GM19372 (cell line): ENCODE data around the gene PALLD.

Source experiments
- ATAC-seq: cut with Tn5 transposase; IDR thresholded peaks from one replicate; pipeline ENCODE4 v1.9.1; 2021; ENCODE audit warnings: mild to moderate bottlenecking, low read depth, moderate library complexity; ENCODE audit not compliant: unreplicated experiment

The PALLD gene

DNA sequence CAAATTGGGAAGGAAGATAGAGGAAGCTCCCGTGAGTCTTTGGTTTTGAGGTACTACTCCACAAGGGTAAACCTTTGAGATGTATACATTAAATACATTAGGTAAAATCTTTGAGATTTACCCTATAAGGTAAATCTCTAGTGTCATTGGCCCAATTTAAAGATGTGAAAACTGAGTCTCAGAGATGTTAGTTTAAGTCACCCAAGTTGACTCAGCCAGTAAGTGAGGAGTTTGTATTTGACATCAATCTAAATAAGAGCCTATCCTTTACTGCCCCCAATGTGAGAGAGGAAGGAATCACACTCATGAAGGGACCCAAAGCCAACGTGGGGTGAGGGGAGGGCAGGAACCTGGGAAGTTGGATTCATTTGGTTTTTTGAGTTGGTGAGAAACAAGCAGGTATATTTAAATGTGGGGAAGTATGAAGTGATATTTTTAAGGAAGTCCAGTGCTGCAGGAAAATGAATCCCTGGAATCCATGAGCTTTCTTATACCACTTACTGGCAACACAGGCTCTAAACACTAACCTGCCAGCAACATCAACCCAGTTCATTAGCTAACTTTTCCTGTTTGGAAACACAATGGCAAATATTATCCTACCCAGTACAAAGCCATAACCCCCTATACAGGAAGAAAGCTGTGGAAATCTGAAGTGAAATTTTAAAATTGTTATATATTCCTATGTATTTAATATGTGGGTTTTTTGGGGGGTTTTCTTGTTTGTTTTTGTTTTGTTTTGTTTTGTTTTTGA, 55.3 kb downstream of the PALLD start:
- ATAC-seq = no peak

DNA sequence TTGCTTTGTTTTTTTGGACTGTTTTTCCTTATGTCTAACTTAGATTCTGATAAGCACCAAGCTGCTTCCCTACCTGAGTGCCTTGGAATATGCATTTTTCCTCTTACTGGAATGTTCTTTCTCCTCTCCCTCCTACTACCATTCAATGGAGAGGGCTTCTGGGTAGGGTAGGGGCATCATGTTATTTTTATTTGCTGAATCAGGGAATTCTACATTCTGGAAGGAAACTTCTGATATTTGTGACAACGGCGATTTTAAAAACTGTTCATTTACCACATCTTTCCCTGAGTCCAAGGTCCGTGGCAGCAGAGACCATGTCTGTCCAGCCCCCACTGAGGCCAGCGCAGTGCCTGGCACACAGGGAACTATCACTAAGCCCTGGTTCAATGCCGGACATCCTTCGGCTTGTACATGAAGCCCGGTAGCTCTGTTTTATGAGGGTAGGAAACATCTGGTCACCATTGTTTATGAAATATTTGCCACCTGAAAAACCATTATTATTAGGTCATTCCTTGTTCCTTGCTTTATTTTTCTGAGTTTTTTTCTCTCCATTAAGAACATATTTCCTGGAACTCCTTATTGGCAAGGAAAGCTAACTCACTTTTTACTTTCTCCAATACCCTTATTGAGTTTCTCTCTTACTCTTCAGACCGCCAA, 57.0 kb downstream of the PALLD start:
- ATAC-seq = no peak

DNA sequence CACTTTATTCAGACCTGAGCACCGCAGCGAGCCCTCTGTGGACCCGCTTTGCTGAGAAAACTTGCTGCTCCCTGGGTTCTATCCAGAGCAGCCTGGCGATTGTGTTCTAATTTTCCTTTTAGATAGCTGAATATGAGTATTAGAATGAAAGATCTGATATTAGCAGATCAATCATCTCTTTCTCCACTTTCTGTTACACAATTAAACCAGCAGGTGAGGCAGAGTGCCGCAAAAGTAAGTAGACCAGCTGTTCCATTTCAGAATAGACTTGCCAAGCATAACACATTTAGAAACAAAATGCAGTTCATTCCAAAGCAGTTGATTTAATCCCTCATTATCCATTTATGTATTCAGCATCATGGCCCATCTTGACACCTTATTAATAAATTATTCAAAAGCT, 58.6 kb downstream of the PALLD start:
- no peak for ATAC-seq

DNA sequence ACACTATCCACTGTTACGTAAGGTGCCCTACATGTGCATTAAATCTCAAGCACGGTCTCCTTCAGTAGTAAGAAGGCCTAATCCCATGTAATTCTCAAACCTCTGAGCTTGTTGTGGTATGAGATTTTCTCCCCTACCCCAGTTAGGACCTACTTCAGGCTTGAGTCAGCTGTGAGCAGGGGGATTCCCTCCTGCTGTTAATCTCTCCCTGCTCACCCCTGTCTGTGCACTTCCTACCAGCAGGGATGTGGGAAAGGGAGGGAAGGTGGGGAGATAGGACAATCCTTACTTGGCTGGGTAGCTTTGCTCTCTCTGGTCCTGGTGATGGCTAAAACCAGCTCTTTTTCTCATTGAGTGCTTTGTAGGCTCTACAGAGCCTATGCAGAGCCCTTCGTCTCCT, 60.8 kb downstream of the PALLD start:
- no peak for ATAC-seq

DNA sequence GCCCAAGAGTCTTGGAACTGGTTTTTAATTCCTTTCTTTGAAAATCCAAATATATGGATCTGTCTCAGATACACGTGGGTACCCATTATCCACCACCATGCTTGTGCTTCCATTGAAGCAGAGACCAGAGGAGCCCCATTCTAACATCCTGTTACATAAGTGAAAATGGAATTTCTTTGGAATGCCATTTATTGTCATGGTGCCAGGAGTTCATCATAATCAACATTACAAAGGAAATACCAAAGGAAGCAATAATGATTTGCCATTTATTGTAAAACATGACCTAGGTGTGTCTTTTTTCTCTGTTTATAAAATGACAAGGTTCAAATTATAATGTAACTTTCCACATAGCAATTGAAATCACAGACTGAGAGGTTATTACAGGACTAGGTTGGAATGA, 61.7 kb downstream of the PALLD start:
- ATAC-seq = no peak

DNA sequence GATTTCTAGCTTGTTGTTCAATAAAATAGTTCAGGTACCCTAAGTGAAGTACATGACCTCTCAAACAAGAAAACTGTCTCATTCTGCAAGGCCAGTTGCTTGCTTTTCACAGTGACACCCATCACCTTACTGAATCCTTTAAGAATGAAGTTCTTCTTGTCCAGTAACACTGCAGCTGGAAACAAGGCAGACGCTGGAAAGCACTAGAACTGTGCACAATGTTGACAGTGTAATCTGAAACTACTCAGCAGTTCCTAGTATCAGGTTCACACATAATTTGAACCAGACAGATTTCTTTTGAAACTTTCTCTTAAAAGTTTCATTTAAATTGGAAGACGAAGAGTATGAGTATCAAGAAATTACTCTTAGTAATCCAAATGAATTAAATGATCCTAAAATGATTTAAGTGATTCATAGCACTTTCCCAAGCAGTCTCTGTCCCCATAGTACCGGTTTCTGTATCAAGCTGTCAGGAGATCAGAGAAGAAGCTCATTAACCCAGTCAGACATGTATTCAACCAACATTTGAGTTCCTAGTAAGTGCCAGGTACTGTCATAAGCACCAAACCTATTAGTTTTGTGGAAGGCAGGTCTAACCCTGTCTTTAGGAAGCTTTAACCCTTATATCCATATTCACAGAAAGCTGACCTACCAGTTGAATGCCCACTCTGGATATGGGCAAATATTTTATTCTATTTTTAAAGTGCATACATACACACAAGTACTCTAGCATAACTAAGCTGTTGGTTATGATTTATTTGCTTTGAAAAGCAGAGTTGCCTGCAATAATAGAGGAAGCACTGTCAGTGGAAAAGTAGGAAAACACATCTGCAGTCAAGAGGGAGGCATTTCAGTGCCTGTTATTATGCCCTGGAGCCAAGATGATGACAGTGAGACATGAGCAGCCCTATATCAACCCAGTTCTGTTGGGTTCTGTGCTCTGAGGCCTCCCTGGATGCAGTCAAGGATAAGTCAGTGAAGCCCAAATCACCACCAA, 63.6 kb downstream of the PALLD start:
- ATAC-seq = no peak

DNA sequence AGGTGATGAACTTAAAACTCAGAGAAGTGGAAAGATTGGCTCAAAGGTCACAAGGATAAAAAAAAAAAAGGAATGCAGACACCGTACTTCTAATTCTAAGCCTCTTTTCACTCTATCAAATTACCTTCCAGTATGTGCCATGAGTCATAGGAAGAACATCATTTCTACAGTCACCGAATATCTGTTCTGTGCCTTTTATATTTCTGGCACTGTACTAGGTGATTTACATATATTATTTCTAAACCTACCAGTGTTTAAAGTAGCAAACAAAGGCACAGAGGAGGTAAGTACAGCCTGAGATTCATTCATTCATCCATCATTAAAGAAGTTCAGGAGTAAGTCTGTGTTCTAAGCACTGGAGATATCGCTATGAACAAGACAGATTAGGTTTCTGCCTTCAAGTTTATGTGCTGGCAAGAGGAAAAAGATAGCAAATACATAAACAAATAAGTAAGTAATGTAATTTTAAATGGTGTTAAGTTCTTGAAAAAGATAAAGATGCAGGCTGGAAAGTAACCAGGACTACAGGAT, 65.3 kb downstream of the PALLD start:
- no peak for ATAC-seq

DNA sequence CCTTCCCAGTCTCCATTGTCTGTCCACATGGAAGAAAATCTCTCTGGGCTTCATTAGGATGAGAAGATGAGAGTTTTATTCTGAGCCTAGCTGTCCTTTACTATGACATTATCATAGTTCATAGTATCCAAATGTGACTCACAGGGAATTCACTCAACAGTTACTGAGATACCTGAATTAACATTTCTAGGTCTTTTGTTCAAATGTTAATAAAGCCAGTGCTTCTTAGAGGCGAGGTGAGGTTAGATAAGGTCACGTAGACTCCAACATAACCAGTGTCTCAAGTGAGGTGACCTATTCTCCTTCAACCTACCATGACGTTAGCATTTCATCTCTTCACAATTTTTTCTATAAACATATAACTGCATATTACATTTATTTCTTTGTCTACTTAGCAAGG, 67.2 kb downstream of the PALLD start:
- ATAC-seq = no peak

DNA sequence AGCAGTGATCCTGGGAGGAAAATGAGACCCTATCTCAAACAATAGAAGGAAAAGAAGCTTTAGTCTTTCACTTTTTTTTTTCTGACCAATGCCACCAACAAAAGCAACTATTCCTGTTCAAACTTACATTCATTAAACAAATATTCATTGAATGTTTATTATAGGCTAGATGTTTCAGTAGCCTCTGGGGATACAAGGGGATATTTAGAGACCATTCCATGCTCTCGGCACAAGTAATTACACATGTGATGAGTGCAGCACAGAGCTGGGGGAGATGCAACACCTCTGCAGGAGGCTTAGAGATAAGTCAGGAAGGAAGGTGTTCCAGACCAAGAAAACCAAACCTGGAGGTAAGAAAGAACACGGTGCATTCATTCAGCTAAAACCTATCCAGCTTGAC, 68.3 kb downstream of the PALLD start:
- no peak for ATAC-seq

DNA sequence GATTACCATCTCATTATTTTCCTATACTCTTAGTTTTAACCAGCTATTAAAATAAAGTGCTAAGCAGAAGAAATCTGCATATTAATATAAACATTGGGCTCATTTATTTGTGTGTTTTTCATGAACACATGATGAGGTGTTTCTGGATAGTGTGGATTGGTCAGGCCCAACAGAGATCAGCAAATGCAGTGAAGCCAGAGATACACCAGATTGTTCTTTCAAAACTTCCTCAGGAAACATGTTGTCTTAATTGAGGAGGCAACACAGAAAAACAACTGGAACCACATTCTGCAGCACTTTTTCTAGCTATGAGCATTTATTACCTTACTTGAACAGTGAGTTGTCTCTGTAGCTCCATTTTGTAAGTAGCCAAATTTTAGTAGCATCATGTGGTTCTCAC, 69.9 kb downstream of the PALLD start:
- no peak for ATAC-seq

DNA sequence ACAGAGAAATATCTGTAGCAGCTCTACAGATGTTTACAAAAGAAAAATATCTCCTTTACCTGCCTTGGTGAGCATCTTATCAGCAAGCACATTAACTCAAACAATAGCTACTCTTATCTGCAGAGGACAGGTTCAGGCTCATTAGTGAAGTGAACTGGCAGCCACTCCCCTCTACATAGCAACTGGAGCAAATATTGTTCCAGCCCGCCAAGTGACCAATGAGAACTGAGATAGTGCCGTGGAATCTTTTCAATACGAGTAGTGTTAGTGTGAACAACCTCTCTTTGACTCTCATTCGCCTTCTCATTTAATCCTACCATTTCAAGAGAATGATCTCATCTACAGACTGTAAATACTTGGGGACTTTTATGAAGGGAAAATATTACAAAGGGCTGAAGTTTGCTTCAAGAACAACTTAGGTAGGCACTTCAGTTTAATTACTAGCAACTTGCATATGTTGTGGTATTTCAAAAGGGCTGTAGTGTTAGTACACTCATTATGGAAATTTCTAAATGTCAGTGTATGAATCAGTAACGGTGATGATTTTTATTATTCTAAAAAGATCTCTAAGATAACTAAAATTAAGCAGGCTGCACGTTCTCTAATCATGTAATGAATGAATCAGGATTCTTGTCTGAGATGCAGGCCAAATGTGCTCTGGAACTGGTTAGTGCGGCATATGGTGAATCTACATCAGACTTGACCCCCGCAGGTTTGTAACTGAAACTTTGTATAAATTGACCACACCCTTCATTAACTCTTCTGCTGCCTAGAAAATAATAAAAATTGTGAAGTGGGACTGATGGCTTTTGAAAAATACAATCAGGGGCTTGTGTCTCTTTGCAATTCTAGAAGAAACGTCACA, 72.4 kb downstream of the PALLD start:
- ATAC-seq = no peak

DNA sequence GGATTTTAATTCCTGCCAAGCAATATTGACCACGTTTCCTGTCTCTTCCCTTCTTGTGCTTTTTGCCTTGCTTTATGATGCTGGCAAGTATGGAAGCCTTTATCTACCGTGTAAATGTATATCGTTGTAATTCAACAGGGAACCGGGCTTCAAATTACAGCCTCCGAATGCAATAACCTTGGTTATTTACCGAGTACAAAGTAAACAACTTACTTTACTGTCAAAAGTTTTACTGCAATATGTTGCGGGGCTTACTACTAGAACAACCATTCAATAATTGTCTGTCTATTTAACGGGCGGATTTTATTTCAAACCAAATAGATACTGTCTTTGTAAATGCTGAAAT, 73.1 kb downstream of the PALLD start:
- ATAC-seq = no peak

DNA sequence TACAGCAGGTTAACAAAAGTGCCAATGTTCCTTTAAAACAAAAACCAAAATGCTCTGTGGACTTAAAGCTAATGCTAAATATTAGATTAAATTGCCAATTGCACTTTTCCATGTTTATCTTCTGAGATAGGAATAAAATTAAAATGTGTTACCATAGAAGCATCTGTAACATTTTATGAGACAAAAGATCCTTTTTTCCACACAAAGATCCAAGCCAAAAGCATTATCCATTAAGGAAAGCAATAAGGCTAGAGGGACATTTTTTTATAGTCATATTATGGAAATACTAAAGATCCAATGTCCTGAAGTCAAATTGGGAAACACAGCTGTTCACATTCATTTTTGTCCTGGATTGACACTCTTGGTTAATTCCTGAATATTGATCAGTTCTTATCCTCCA, 73.6 kb downstream of the PALLD start:
- ATAC-seq = no peak

DNA sequence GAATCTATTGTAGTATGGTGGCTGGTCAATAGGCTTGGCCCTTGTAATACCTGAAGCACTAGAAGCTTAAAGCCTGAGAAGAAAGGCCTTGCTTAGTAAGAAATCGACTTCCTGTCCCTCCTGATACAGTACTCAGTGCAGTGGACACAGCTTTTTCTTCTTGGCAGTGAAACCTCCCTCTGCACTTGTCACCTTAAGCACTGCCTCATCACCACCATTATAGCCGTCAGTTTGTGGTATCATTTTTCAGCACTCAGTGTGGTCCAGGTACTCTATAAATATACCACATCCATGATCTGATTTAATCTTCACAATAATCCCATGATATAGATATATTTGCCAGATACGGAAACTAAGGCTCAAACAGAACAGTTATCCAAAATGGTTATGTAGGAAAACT, 75.2 kb downstream of the PALLD start:
- no peak for ATAC-seq

DNA sequence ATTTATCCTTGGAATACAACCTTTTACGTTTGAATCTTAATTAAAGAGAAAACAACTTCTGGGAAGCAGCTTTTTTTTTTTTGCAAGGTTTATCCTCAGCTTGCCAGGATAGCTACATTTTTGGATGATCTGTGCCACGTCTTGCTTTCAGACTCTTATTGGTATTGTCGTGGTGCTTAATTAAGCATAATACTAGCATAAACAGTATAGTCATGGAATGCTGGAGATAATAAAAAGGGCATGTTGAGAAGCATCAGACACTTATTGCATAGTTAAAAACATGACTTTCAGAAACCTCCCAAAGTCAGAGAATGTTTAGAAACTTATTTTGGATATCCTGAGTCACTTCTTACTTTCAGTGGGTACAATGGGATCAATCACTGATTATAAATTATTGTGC, 77.0 kb downstream of the PALLD start:
- ATAC-seq = no peak

DNA sequence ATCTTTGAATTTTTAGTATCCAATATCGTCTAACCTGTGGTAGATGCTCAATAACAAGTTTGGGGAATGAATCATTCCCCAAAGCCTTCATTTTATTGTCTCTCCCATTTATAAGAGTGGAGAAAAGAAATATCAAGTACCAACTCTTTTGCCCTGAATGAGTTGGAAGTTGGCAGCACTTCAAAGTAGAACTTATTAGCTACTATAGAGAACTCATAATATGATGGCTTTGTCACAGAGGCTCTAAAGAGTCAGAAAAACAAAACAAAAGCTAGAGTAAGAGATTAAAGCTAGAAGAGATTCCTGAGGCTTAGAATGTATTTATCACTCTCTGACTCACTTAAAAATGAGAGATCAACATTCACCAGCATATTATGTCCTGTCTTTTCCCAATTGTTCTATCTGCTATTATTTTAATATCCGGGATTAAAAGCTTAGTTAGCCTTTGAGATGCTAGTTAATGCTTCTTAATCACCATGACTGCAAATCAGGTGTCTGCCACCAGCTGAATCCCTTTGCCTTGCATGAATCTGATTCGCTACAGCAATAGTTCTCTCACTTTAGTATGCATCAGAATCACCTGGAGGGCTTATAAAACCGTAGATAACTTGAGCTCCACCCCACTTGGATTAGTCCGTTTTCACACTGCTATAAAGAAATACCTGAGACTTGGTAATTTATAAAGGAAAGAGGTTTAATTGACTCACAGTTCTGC, 77.9 kb downstream of the PALLD start:
- ATAC-seq = no peak

DNA sequence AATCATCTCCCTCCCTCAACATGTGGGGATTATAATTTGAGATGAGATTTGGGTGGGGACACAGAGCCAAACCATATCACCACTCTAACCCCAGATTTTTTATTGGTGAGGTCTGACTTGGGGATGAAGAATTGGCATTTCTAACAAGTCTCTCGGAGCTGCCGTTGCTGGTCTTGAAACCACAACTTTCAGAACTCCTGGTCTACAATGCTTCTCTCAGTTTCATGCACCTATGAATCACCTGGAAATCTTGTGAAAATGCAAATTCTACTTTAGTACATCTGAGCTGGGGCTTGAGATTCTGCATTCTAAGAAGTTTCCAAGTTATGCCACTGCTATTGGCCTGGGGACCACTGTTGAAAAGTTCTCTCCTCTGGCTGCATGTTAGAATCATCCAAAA, 78.6 kb downstream of the PALLD start:
- no peak for ATAC-seq

DNA sequence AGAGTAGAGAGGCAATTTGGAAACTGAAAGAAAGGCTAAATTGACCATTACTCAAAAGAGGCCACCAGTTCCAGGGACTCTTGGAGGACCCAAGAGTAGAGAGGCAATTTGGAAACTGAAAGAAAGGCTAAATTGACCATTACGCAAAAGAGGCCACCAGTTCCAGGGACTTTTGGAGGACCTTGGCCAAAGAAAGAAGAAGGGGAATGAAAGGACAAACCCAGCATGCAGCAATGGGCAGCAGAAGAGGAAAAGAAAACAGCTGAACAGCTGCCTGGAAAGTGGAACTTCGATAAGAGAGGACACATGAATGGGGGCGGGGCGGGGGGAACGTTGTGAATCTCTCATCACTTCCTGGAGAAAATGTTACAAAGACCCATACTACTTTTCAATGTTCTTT, 80.8 kb downstream of the PALLD start:
- ATAC-seq = no peak

DNA sequence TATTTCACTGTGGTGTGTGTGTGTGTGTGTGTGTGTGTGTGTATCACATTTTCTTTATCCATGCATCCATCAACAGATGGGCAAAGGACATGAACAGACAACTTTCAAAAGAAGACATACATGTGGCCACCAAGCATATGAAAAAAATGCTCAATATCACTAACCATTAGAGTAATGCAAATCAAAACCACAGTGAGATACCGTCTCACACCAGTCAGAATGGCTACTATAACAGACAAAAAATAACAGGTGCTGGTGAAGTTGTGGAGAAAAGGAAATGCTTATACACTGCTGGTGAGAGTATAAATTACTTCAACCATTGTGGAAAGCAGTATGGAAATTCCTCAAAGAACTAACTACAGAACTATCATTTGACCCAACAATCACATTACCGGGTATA, 83.4 kb downstream of the PALLD start:
- no peak for ATAC-seq
